Duodenal mucosa (tissue), 2 donors: ENCODE results near the gene RERE.

Experiments
- H3K27ac ChIP-seq: one replicate; pipeline ENCODE4 v1.7.0; 2013; ENCODE audit warnings: low read depth, low read length
- H3K27me3 ChIP-seq, 2 donors: one replicate each; pipeline ENCODE4 v1.7.0; 2013; ENCODE audit warnings: low read length in 2 of 2, control low read depth in 1 of 2; ENCODE audit not compliant: insufficient read depth in 2 of 2, control insufficient read depth in 1 of 2
- H3K36me3 ChIP-seq, 2 donors: one replicate each; pipeline ENCODE4 v1.7.0; 2013; ENCODE audit warnings: low read length in 2 of 2, control low read depth in 1 of 2; ENCODE audit not compliant: insufficient read depth in 2 of 2, control insufficient read depth in 1 of 2
- H3K4me1 ChIP-seq, 2 donors: one replicate each; pipeline ENCODE4 v1.7.0; 2013; ENCODE audit warnings: low read length in 2 of 2, control low read depth in 1 of 2; ENCODE audit not compliant: insufficient read depth in 2 of 2, control insufficient read depth in 1 of 2
- H3K4me3 ChIP-seq, 2 donors: one replicate each; pipeline ENCODE4 v1.7.0; 2013; ENCODE audit warnings: low read length in 2 of 2, low read depth in 1 of 2
- H3K9ac ChIP-seq, 2 donors: one replicate each; pipeline ENCODE4 v1.7.0; 2013; ENCODE audit warnings: low read length in 2 of 2, low read depth in 1 of 2
- H3K9me3 ChIP-seq, 2 donors: one replicate each; pipeline ENCODE4 v1.7.0; 2013; ENCODE audit warnings: low read length in 2 of 2, control low read depth in 1 of 2; ENCODE audit not compliant: control insufficient read depth in 1 of 2

RERE gene

DNA sequence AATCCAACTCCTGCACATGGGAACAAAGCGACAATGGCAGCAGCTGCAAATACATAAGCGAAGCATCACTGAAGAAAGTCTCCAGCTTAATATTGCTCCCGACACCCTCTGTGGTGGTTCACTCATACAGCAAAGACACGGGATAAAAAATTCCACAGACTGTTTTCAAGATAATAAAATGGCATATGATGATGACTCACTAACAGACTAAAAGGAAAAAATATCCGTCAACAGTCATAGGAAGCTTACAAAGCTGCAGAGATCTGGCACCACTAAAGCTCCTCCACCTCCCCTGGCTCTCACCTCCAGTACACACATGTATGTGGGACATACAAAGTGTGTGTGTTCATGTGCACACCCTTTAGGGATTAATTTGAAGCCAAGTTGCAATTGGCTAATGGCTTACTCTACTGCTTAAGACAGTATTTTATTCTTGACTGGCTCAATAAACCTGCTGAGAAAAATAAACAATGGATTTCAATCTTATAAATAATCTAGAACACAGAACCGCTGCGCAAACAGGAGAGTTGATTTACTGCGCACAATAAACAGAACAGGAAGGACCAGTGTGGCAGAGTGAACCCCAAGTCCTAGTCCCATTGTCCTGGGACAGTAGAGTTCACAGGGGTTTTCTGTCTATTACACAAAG is 405.1 kb downstream of the RERE start:
- Histone ChIP-seq H3K9me3 (no peaks in the 10 kb centered on the region), H3K27ac (peak overlapping the region; percentile 37), H3K4me1 (peaks cover 69 to 75% of the 10 kb centered on the region in 2 donors), H3K36me3 (peaks cover 12 to 18% of the 10 kb centered on the region in 2 donors), H3K4me3 (peak overlapping the region in 1 of 2 donors; percentile 18), H3K27me3 (no peaks in the 10 kb centered on the region), H3K9ac (peak overlapping the region in 1 of 2 donors; percentile 13)

DNA sequence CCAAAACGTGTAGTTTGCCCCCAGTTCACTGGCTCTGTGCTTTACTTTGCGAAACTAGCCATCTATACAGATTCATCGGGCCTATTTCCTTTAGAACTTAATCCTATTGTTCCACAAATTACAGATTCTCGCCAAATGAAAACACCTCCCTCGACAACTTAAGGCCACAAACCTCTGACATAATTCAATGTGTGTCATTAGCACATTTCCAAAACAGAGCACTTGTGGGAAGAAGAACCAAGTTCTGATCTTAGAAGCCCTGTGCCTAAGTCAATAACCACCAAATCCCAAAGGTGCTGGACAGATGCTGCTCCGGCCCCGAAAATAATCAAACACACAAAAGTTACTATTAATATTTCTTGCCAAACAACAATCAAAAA is 405.6 kb downstream of the RERE start:
- H3K4me3 ChIP-seq: no peak overlapping the region

DNA sequence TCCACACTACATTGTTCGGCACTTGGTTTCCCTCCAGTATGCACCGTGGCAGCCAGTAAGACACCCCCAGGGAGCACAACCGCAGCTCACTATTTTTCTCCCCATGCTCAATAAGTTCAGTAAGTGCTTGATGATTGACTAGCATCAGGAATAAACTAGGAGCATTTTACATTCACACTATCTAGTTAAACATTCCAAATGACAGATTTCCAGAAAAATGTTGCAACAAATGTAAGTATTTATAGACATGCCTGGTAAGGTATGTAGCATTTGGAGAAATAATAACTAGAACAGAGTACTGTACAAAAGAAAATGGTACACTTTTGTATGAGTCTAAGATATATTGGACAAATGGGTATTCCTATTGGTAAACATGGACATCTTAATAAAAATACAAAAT is 406.6 kb downstream of the RERE start:
- H3K4me1 ChIP-seq: peaks cover 69 to 76% of the 10 kb centered on the region in 2 donors
- no peak overlapping the region for H3K9ac ChIP-seq
- H3K9me3 ChIP-seq: no peaks in the 10 kb centered on the region
- no peaks in the 10 kb centered on the region for H3K27me3 ChIP-seq
- no peak overlapping the region for H3K4me3 ChIP-seq
- H3K27ac ChIP-seq: no peak overlapping the region
- peaks cover 6 to 28% of the 10 kb centered on the region in 2 donors for H3K36me3 ChIP-seq

More for the DNA sequence above, 405.6 kb downstream of the RERE start:
- Histone ChIP-seq H3K9ac (peak overlapping the region in 1 of 2 donors; percentile 13), H3K9me3 (no peaks in the 10 kb centered on the region), H3K4me1 (peaks cover 71 to 76% of the 10 kb centered on the region in 2 donors), H3K27ac (peak overlapping the region; percentile 13), H3K27me3 (no peaks in the 10 kb centered on the region), H3K36me3 (peaks cover 8 to 23% of the 10 kb centered on the region in 2 donors)

DNA sequence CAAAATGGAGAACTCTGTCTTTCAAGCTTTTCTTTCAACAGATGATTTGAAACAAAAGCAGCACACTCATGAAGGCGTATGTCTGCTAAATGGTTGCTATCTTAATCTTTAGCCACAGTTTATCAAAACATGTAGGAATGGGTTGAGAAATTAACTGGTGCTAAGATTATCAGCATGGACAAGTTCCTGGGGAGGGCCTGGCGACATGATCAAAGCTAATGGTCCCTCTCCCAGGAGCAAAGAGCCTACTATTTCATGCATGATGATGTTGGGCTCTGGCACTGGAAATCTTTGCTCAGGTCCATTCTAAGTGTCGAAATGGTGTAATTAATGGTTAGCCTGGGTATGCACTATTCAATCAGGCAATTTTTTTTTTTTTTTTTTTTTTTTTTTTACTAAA is 407.8 kb downstream of the RERE start:
- peaks cover 0 to 30% of the 10 kb centered on the region in 2 donors for H3K36me3 ChIP-seq
- H3K4me3 ChIP-seq: peak overlapping the region in 1 of 2 donors; percentile 42
- H3K27ac ChIP-seq: peak overlapping the region; percentile 32
- H3K4me1 ChIP-seq: peaks cover 65 to 73% of the 10 kb centered on the region in 2 donors
- no peaks in the 10 kb centered on the region for H3K9me3 ChIP-seq
- H3K27me3 ChIP-seq: no peaks in the 10 kb centered on the region
- peak overlapping the region; percentile 13 to 50 for H3K9ac ChIP-seq

DNA sequence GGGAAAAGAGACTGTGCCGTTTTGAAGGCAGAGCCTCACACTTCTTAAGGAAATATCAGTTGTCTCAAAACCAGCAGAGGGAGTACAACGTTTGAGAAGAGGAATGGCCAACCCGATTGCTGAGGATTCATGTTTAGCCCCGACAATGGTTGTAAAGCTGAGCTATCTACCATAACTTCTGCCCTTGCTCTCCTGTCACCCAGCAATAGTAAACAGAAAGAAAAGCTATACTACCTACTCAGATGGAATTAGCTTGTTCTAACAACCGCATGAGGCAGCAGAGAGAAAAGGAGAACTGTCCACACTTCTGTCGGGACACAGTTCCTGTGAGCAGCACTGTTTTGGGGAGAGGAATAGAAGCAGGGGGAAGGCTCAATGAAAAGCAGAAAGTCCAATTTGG is 408.3 kb downstream of the RERE start:
- Histone ChIP-seq H3K9ac (peak overlapping the region; percentile 13 to 50), H3K27ac (peak overlapping the region; percentile 32), H3K4me1 (peaks cover 66 to 77% of the 10 kb centered on the region in 2 donors), H3K27me3 (no peaks in the 10 kb centered on the region), H3K9me3 (no peaks in the 10 kb centered on the region), H3K4me3 (peak overlapping the region in 1 of 2 donors; percentile 42), H3K36me3 (peaks cover 0 to 27% of the 10 kb centered on the region in 2 donors)

DNA sequence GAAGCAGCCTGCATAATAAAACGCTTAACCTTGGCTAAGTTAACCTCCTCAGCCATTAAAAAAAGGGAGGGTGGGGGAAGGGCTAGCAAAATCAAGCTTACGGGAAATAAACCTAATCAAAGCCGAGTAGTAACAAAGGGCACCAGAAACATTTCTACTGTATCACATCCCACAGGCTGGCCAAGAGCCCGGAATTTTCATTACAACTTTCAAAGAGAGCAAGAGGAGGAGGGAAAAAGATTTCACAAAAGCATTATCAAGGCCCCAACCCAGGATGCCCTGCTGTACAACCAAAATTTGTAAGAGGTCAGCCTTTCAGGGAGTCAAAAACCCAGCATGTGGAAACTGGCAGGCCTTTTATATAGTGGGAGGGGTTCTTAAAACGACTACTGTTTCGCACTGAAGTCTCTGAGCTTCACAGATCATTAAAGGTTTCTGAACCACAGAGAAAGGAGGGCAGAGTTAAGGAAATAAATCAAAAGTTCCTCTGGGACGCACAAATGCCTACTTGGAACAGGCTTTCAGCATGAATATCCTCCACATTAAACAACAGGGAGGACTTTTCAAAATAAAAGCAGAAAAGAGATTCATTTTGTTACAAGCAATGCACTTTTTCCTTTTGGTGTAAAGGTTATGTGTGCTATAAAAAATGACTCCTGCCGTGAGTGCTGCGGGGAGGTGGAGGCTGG is 409.1 kb downstream of the RERE start:
- Histone ChIP-seq H3K4me3 (peak overlapping the region in 1 of 2 donors; percentile 42), H3K4me1 (peaks cover 66 to 77% of the 10 kb centered on the region in 2 donors), H3K9ac (peak overlapping the region; percentile 2 to 50), H3K27me3 (no peaks in the 10 kb centered on the region), H3K9me3 (no peaks in the 10 kb centered on the region), H3K36me3 (peaks cover 0 to 27% of the 10 kb centered on the region in 2 donors), H3K27ac (peak overlapping the region; percentile 76)

DNA sequence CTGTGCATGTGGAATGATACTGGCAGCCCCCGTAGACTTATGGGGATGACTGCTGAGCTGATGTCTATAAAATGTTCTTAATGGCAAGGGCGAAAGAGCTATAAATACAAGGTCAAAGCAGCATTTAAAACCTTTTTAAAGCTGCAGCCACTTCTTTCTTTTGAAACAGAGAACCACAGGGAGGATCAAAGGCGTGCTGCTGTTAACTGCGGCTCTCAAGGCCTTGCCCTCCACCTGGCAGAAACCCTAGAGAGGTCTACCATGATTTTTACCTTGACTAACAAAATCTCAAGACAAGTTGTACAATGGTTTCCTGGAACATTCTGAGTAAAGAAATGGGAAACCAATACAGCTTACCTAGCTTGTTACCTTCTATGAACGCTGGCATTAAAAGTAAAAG is 409.8 kb downstream of the RERE start:
- peak overlapping the region; percentile 76 for H3K27ac ChIP-seq
- H3K9me3 ChIP-seq: no peaks in the 10 kb centered on the region
- no peaks in the 10 kb centered on the region for H3K27me3 ChIP-seq
- peak overlapping the region; percentile 35 to 37 for H3K4me3 ChIP-seq
- peaks cover 0 to 28% of the 10 kb centered on the region in 2 donors for H3K36me3 ChIP-seq
- H3K4me1 ChIP-seq: peaks cover 61 to 73% of the 10 kb centered on the region in 2 donors
- peak overlapping the region; percentile 43 to 50 for H3K9ac ChIP-seq

DNA sequence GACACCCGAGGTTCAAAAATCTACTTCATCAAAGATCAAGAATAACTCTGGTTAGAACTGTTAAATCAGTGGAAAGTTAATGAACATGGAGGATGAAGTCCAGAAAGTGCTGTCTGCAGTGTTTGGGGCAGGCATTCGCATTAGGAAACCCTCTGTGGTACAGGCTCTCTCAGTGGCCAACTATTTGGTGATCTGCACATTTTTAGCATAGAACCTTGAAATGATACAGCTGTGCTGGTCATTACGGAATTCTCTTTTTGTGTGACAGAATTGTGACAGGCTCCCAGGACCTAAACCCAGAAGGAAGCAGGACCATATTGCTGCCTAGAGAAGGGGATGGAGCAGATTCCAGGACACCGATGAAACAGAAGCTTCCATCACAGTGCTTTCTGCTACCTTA is 410.5 kb downstream of the RERE start:
- Histone ChIP-seq H3K27ac (no peak overlapping the region), H3K9ac (no peak overlapping the region), H3K27me3 (no peaks in the 10 kb centered on the region), H3K4me1 (peaks cover 55 to 66% of the 10 kb centered on the region in 2 donors), H3K36me3 (peaks cover 0 to 35% of the 10 kb centered on the region in 2 donors), H3K4me3 (no peak overlapping the region), H3K9me3 (no peaks in the 10 kb centered on the region)

DNA sequence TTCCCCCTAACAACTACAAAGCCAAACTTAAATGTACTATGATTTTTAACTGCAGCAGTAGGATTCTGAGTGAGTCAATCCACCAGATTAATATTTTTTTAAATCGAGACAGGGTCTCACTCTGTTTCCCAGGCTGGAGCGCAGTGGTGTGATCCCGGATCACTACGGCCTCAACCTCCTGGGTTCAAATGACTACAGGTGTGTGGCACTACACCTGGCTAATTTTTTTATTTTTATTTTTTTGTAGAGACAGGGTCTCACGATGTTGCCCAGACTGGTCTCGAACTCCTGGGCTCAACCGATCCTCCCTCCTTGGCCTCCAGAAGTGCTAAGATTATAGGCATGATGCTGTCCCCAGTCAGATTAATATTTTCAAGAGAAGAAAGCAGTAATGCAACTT is 411.4 kb downstream of the RERE start:
- Histone ChIP-seq H3K36me3 (peaks cover 0 to 39% of the 10 kb centered on the region in 2 donors), H3K27me3 (no peaks in the 10 kb centered on the region), H3K4me1 (peaks cover 47 to 58% of the 10 kb centered on the region in 2 donors), H3K4me3 (no peak overlapping the region), H3K27ac (no peak overlapping the region), H3K9me3 (no peaks in the 10 kb centered on the region), H3K9ac (no peak overlapping the region)
